Measurements from ENCODE around the gene SNRNP40.

DNA sequence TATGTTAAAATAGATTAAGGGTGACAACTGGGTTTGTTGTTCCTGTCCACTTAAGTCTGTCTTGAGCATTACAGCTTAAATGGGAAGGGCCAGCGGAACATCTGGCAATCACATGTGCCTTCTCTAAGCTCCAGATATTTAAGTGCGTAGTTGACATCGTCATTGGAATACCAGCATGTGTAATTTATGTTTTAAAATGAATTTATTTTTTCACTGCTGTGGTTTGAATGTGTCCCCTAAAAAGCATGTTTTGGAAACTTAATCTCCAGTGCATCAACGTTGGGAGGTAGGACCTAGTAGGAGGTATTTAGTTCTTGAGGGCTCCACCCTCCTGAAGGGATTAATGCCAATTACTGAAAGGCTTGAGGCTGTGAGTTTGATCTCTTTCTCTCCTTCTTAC, 13.6 kb upstream of the SNRNP40 start:
- no peak for TF ChIP-seq POLR2AphosphoS5 (IDR thresholded peaks at IDR 0.05; ENCODE audit: low read depth, low read length)
- TF ChIP-seq TAF1 (IDR thresholded peaks at IDR 0.05; ENCODE audit: borderline replicate concordance, insufficient read depth, low read length) = no peak
- TF ChIP-seq FOXP2 (optimal IDR thresholded peaks at IDR 0.05; ENCODE audit: borderline replicate concordance, extremely low read depth, extremely low read length, insufficient read depth) = no peak
